Measurements from ENCODE around the gene CPED1. TPM values are rescaled to one million over a fixed set of nuclear protein-coding genes. Genes with fewer than 3 reads are reported as not detected.

Gene CPED1
- total RNA-seq, 1 donor from 2014 or later: not detected

- H3K9me3 Mint-ChIP-seq (ENCODE audit: unreplicated experiment): no peaks in the 10 kb centered on the region
Observed at GRCh38 chr7:121075952-121076349, 87.4 kb downstream of the CPED1 start.

GRCh38 chr7:121076350-121077164 is 88.0 kb downstream of the CPED1 start:
- H3K4me1 Mint-ChIP-seq (ENCODE audit: low read depth, unreplicated experiment): no peaks in the 10 kb centered on the region
- no peak overlapping the region for H3K27ac Mint-ChIP-seq (ENCODE audit: unreplicated experiment)
- no peak for DNase-seq
- H3K9me3 Mint-ChIP-seq (ENCODE audit: unreplicated experiment): no peaks in the 10 kb centered on the region
- H3K4me3 Mint-ChIP-seq (ENCODE audit: unreplicated experiment): no peak overlapping the region
- no peak for TF ChIP-seq CTCF (IDR thresholded peaks at IDR 0.05; ENCODE audit: partially characterized antibody, unreplicated experiment)
- H3K36me3 Mint-ChIP-seq (ENCODE audit: unreplicated experiment): no peaks in the 10 kb centered on the region
- no peaks in the 10 kb centered on the region for H3K27me3 Mint-ChIP-seq (ENCODE audit: unreplicated experiment)

More at GRCh38 chr7:121075952-121076349, 87.4 kb downstream of the CPED1 start:
- no peak for TF ChIP-seq CTCF (IDR thresholded peaks at IDR 0.05; ENCODE audit: partially characterized antibody, unreplicated experiment)
- H3K27me3 Mint-ChIP-seq (ENCODE audit: unreplicated experiment): no peaks in the 10 kb centered on the region
- no peak overlapping the region for H3K4me3 Mint-ChIP-seq (ENCODE audit: unreplicated experiment)
- DNase-seq: no peak
- H3K27ac Mint-ChIP-seq (ENCODE audit: unreplicated experiment): no peak overlapping the region
- H3K36me3 Mint-ChIP-seq (ENCODE audit: unreplicated experiment): no peaks in the 10 kb centered on the region
- H3K4me1 Mint-ChIP-seq (ENCODE audit: low read depth, unreplicated experiment): no peaks in the 10 kb centered on the region

GRCh38 chr7:121077165-121077630 is 88.7 kb downstream of the CPED1 start:
- DNase-seq: no peak
- H3K4me3 Mint-ChIP-seq (ENCODE audit: unreplicated experiment): no peak overlapping the region
- H3K4me1 Mint-ChIP-seq (ENCODE audit: low read depth, unreplicated experiment): no peaks in the 10 kb centered on the region
- no peaks in the 10 kb centered on the region for H3K9me3 Mint-ChIP-seq (ENCODE audit: unreplicated experiment)
- no peak for TF ChIP-seq CTCF (IDR thresholded peaks at IDR 0.05; ENCODE audit: partially characterized antibody, unreplicated experiment)
- H3K27me3 Mint-ChIP-seq (ENCODE audit: unreplicated experiment): no peaks in the 10 kb centered on the region
- no peaks in the 10 kb centered on the region for H3K36me3 Mint-ChIP-seq (ENCODE audit: unreplicated experiment)
- no peak overlapping the region for H3K27ac Mint-ChIP-seq (ENCODE audit: unreplicated experiment)

GRCh38 chr7:121078701-121079227 is 90.3 kb downstream of the CPED1 start:
- TF ChIP-seq CTCF (IDR thresholded peaks at IDR 0.05; ENCODE audit: partially characterized antibody, unreplicated experiment): no peak
- H3K4me1 Mint-ChIP-seq (ENCODE audit: low read depth, unreplicated experiment): peaks cover 3% of the 10 kb centered on the region
- H3K4me3 Mint-ChIP-seq (ENCODE audit: unreplicated experiment): no peak overlapping the region
- no peak overlapping the region for H3K27ac Mint-ChIP-seq (ENCODE audit: unreplicated experiment)
- H3K9me3 Mint-ChIP-seq (ENCODE audit: unreplicated experiment): no peaks in the 10 kb centered on the region
- no peak for DNase-seq
- H3K27me3 Mint-ChIP-seq (ENCODE audit: unreplicated experiment): no peaks in the 10 kb centered on the region
- no peaks in the 10 kb centered on the region for H3K36me3 Mint-ChIP-seq (ENCODE audit: unreplicated experiment)
